ENCODE measurements around the gene C16orf87.

The C16orf87 gene

DNA sequence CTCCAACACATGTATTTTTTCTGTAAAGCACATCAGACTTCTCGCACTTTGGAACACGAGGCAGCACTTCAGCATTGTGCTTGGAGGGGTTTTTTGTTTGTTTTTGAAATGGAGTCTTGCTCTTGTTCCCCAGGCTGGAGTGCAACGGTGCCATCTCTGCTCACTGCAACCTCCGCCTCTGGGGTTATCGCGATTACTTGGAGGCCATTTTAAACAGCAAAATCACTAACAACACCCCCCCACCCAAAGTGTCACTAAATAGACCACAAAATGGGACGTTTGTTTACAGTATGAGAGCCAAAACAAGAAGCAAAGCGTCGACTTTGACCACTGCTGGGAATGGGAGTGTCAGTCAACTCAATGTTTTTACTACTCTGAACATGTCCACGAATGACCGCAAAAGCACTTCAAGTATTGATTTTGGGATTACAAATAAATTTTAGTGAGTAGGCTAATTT, 9.0 kb upstream of the C16orf87 start:
- H3K27ac ChIP-seq, result no peak overlapping the region
- TF ChIP-seq, protein P1, sequence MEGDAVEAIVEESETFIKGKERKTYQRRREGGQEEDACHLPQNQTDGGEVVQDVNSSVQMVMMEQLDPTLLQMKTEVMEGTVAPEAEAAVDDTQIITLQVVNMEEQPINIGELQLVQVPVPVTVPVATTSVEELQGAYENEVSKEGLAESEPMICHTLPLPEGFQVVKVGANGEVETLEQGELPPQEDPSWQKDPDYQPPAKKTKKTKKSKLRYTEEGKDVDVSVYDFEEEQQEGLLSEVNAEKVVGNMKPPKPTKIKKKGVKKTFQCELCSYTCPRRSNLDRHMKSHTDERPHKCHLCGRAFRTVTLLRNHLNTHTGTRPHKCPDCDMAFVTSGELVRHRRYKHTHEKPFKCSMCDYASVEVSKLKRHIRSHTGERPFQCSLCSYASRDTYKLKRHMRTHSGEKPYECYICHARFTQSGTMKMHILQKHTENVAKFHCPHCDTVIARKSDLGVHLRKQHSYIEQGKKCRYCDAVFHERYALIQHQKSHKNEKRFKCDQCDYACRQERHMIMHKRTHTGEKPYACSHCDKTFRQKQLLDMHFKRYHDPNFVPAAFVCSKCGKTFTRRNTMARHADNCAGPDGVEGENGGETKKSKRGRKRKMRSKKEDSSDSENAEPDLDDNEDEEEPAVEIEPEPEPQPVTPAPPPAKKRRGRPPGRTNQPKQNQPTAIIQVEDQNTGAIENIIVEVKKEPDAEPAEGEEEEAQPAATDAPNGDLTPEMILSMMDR (conservative IDR thresholded peaks at IDR 0.05), result no peak

DNA sequence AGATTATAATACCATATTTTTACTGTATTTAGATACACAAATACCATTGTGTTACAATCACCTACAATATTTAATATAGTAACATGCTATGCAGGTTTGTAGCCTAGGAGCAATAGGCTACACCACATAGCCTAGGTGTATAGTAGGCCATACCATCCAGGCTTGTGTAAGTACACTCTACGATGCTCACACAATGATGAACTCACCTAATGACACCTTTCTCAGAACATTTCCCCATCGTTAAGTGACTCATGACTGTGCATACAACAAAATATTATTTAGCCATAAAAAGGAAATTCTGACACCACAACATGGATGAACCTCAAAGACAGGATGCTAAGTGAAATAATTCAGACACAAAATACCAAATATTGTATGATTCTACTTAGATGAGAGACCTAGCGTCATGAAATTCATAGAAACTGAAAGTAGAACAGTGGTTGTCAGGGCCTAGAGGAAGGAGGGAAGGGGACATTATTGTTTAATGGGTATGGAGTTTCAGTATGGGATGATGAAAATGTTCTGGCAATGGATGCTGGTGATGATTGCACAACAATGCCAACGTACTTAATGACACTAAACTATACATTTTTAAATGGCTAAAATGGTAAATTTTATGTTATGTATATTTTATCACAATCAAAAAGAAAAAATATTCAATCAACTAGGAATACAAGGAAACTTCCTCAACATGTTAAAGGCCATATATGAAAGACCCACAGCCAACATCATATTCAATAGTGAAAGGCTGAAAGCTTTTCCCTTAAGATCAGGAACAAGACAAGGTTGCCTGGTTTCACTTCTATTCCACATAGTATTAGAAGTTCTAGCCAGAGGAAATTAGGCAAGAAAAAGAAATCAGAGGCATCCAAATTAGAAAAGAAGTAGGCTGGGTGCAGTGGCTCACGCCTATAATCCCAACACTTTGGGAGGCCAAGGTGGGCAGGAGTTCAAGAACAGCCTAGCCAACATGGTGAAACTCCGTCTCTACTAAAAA, 5.9 kb upstream of the C16orf87 start:
- no peak overlapping the region for H3K27ac ChIP-seq
- TF ChIP-seq, protein P1 (conservative IDR thresholded peaks at IDR 0.05), result no peak

DNA sequence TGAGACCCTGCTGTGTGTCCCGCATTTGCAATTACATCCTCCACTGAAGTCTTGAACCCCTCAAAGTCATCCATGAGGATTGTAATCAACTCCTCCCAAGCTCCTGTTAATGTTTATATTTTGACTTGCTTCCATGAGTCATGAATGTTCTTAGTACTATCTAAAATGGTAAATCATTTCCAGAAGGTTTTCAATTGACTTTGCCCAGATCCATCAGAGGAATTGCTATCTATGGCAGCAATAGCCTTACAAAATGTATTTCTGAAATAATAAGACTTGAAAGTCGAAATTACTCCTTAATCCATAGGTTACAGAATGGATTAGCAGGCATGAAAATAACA, 2.5 kb upstream of the C16orf87 start:
- H3K27ac ChIP-seq, result no peak overlapping the region
- TF ChIP-seq, protein P1 (conservative IDR thresholded peaks at IDR 0.05), result no peak

DNA sequence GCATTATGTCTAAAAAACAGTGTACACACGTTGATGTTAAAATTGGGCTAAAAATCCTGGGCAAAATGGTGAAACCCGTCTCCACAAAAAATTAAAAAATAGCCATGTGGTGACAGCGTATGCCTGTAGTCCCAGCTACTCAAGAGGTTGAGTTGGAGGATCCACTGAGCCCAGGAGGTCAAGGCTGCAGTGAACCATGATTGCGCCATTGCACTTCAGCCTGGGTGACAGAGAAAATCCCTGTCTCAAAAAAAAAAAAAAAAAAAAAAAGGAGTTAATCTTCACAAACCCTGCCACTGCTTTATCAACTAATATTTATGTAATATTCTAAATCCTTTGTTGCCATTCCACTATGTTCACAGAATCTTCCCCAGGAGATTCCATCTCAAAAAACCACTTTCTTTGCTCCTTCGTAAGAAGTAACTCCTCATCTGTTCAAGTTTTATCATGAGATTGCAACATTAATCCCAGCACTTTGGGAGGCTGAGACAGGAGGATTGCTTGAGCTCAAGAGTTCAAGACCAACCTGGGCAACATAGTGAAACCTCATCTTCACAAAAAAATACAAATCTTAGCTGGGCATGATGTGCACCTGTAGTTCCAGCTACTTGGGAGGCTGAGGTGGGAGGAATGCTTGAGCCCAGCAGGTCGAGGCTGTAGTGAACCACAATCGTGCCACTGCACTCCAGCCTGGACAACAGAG, 1.9 kb upstream of the C16orf87 start:
- no peak overlapping the region for H3K27ac ChIP-seq
- TF ChIP-seq, protein P1 (conservative IDR thresholded peaks at IDR 0.05), result no peak

DNA sequence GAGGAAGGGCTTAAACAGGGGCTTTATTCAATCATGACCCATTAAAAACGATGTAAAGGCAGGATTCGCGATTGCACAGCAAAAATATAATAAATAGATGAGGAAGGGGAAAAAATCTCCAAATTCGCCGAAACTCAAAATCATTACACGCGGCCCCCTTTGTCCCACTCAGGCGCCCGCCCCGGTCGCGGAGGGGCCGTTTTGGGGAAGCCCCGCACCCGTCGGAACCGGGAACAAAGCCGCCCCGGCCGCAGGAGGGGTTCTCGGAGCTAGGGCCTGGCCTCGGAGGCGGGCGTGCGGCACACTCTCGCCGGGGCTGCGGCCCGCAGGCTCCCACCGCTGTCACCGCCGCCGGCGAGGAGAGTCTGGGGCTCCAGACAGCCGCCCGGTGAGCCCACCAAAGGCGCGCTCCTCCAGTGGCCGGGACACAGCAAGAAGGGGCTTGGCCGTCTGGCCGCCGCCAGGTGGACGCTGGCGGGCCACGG, 521 bp downstream of the C16orf87 start:
- TF ChIP-seq, protein P1 (conservative IDR thresholded peaks at IDR 0.05), result no peak
- H3K27ac ChIP-seq, result peak overlapping the region; percentile 79

DNA sequence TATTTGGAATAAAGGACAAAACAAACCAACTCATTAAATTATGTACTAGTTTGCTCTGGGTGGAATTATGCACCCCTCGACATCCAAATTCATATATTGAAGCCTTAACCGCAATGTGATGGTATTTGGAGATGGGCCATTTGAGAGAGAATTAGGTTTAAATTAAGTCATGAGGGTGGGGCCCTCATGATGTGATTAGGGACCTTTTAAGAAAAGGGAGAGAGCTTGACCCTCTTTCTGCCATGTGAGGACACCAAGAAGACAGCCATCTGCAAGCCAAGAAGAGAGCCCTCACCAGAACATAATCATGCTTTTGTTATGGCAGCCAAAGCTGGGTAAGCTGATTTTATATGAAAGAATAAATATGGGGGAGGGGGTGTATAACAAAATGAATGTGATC, 2.0 kb downstream of the C16orf87 start:
- peak overlapping the region; percentile 79 for H3K27ac ChIP-seq
- TF ChIP-seq, protein P1 (conservative IDR thresholded peaks at IDR 0.05), result no peak

DNA sequence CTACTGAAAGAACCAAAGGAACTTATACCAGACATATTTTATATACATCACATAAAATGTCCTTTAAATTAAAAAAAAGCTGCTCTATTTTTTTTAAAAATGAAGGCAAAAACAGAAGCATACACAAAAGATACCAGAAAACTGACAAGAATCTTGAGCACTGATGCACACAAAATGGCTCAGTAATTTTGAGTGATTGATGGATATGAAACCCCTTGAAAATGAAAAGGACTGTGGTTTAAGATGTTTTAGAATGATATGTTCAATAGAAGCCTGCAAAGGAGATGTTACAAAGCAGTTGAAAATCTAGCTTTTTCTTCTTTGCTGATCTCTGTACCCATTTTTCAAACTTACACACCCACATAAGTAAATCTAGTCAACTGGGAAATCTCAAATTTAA, 2.7 kb downstream of the C16orf87 start:
- TF ChIP-seq, protein P1 (conservative IDR thresholded peaks at IDR 0.05), result no peak
- peak overlapping the region; percentile 79; the same call in 1 of the 2 replicates for H3K27ac ChIP-seq

All from VCaP (cell line).